ENCODE results near the gene KRT3. TPM values are rescaled to one million over a fixed set of nuclear protein-coding genes. Genes with fewer than 3 reads are reported as not detected.
"Not testable (repeated sequence)": the region's sequence is repeated elsewhere in the genome, so short reads cannot be mapped to it uniquely, and the experiment has no call there.

The KRT3 gene
- total and polyA plus RNA-seq, 2 donors from 2014 or later, result not detected

- Histone ChIP-seq H3K36me3 (ENCODE audit: control insufficient read depth in 2 of 3, insufficient read depth in 3 of 3, low read length in 3 of 3) (no peaks in the 10 kb centered on the region), H3K27ac (ENCODE audit: low read depth in 2 of 2, low read length in 2 of 2) (no peak overlapping the region), H3K4me1 (ENCODE audit: control insufficient read depth in 2 of 3, insufficient read depth in 2 of 3, low read depth in 1 of 3, low read length in 3 of 3) (no peaks in the 10 kb centered on the region), H3K9me3 (ENCODE audit: control insufficient read depth in 2 of 3, insufficient read depth in 1 of 3, low read length in 3 of 3) (peaks cover 0 to 2% (median 0%) of the 10 kb centered on the region in 3 donors), H3K4me3 (ENCODE audit: low read length in 3 of 3) (no peak overlapping the region), H3K27me3 (ENCODE audit: control insufficient read depth, insufficient read depth, low read length) (no peaks in the 10 kb centered on the region), H3K9ac (ENCODE audit: low read length in 3 of 3) (no peak overlapping the region)
- no peak for TF ChIP-seq CTCF (IDR thresholded peaks at IDR 0.05; ENCODE audit: borderline replicate concordance, extremely low read depth, insufficient read depth)
- FAIRE-seq (no peak), DNase-seq (no peak)
- intact Hi-C loops (cut with DNase I), result no loop called here
Measured at GRCh38 chr12:52763991-52764390, 31.9 kb downstream of the KRT3 start.

GRCh38 chr12:52763036-52763659, 32.8 kb downstream of the KRT3 start:
- H3K4me1 ChIP-seq (ENCODE audit: control insufficient read depth in 2 of 3, insufficient read depth in 2 of 3, low read depth in 1 of 3, low read length in 3 of 3), result no peaks in the 10 kb centered on the region
- no peak overlapping the region for H3K27ac ChIP-seq (ENCODE audit: low read depth in 2 of 2, low read length in 2 of 2)
- DNase-seq, result no peak
- no peak overlapping the region for H3K9ac ChIP-seq (ENCODE audit: low read length in 3 of 3)
- H3K9me3 ChIP-seq (ENCODE audit: control insufficient read depth in 2 of 3, insufficient read depth in 1 of 3, low read length in 3 of 3), result peaks cover 0 to 2% (median 0%) of the 10 kb centered on the region in 3 donors
- no peak for TF ChIP-seq CTCF (IDR thresholded peaks at IDR 0.05; ENCODE audit: borderline replicate concordance, extremely low read depth, insufficient read depth)
- no peaks in the 10 kb centered on the region for H3K36me3 ChIP-seq (ENCODE audit: control insufficient read depth in 2 of 3, insufficient read depth in 3 of 3, low read length in 3 of 3)
- no peak overlapping the region for H3K4me3 ChIP-seq (ENCODE audit: low read length in 3 of 3)
- H3K27me3 ChIP-seq (ENCODE audit: control insufficient read depth, insufficient read depth, low read length), result no peaks in the 10 kb centered on the region
- FAIRE-seq, result no peak
- intact Hi-C loops (cut with DNase I), result no loop called here

GRCh38 chr12:52761802-52762201, 34.1 kb downstream of the KRT3 start:
- intact Hi-C loops (cut with DNase I), result no loop called here
- Histone ChIP-seq H3K9me3 (ENCODE audit: control insufficient read depth in 2 of 3, insufficient read depth in 1 of 3, low read length in 3 of 3) (peaks cover 0 to 2% (median 0%) of the 10 kb centered on the region in 3 donors), H3K36me3 (ENCODE audit: control insufficient read depth in 2 of 3, insufficient read depth in 3 of 3, low read length in 3 of 3) (no peaks in the 10 kb centered on the region), H3K9ac (ENCODE audit: low read length in 3 of 3) (no peak overlapping the region), H3K4me1 (ENCODE audit: control insufficient read depth in 2 of 3, insufficient read depth in 2 of 3, low read depth in 1 of 3, low read length in 3 of 3) (no peaks in the 10 kb centered on the region), H3K27ac (ENCODE audit: low read depth in 2 of 2, low read length in 2 of 2) (no peak overlapping the region), H3K27me3 (ENCODE audit: control insufficient read depth, insufficient read depth, low read length) (no peaks in the 10 kb centered on the region), H3K4me3 (ENCODE audit: low read length in 3 of 3) (no peak overlapping the region)
- no peak for TF ChIP-seq CTCF (IDR thresholded peaks at IDR 0.05; ENCODE audit: borderline replicate concordance, extremely low read depth, insufficient read depth)
- DNase-seq (no peak), FAIRE-seq (no peak)

- H3K4me3 ChIP-seq (ENCODE audit: low read length in 3 of 3); DNase-seq; intact Hi-C loops (cut with DNase I); H3K36me3 ChIP-seq (ENCODE audit: control insufficient read depth in 2 of 3, insufficient read depth in 3 of 3, low read length in 3 of 3); H3K9ac ChIP-seq (ENCODE audit: low read length in 3 of 3); H3K4me1 ChIP-seq (ENCODE audit: control insufficient read depth in 2 of 3, insufficient read depth in 2 of 3, low read depth in 1 of 3, low read length in 3 of 3); H3K27me3 ChIP-seq (ENCODE audit: control insufficient read depth, insufficient read depth, low read length); H3K27ac ChIP-seq (ENCODE audit: low read depth in 2 of 2, low read length in 2 of 2); FAIRE-seq; H3K9me3 ChIP-seq (ENCODE audit: control insufficient read depth in 2 of 3, insufficient read depth in 1 of 3, low read length in 3 of 3): not testable (repeated sequence)
Measured at GRCh38 chr12:52761218-52761617, 34.7 kb downstream of the KRT3 start.
